Stimulated activated CD4-positive, alpha-beta T cell treated with anti-CD3 and anti-CD28 coated beads, Interleukin-2, amount 100 ng/mL, for 24 hours (primary cell): ENCODE data around the gene NLRP9.
A peak's percentile ranks its signal among the peaks of the same experiment; 100 is the strongest.
"Not testable (repeated sequence)": the region's sequence is repeated elsewhere in the genome, so short reads cannot be mapped to it uniquely, and the experiment has no call there.

Source experiments
- DNase-seq, 2 donors: peaks; one replicate each; pipeline ENCODE4 v3.0.0-alpha.2; 2020

NLRP9 gene

DNA sequence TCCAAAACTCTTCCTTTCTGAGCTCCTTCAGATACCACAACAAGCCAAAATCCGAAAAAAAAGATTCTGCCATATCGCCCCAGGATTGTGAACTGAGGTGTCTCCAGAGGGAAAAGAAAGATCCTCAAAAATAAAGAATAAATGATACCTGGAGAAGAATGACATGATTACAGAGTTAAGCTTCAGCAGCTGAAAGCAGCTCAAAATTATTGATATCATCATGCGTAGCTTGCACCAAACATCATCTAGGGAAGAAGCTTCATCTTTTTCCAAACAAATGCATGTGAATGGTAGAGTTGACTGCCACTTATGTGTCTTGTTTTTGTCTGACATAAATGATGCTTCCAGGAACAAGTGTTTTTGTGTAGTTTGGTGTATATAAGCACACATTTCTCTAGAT lies at the start of gene NLRP9:
Gene NLRP9 (minus strand): TSS at position 101 of the 400 bp plus-strand sequence. CDS start 28 bp downstream, at position 73.
- no peak for DNase-seq

- DNase-seq, result no peak
Measured at GRCh38 chr19:55781112-55781511, 42.9 kb upstream of the NLRP9 start.

- no peak for DNase-seq
Measured at GRCh38 chr19:55778331-55778730, 40.1 kb upstream of the NLRP9 start.

DNA sequence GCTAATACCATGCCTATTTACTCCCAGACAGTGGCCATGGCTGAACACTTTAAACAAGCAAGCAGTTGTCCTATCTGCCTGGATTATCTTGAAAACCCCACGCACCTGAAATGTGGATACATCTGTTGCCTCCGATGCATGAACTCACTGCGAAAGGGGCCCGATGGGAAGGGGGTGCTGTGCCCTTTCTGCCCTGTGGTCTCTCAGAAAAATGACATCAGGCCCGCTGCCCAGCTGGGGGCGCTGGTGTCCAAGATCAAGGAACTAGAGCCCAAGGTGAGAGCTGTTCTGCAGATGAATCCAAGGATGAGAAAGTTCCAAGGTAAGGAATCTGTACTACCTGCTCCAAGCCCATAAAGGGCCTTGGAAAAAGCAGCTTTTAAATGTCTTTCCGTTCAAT lies 39.3 kb upstream of the NLRP9 start:
- DNase-seq, result peak in 1 of 2 donors; percentile 17

- DNase-seq, result not testable (repeated sequence)
Measured at GRCh38 chr19:55769632-55770031, 31.4 kb upstream of the NLRP9 start.

DNA sequence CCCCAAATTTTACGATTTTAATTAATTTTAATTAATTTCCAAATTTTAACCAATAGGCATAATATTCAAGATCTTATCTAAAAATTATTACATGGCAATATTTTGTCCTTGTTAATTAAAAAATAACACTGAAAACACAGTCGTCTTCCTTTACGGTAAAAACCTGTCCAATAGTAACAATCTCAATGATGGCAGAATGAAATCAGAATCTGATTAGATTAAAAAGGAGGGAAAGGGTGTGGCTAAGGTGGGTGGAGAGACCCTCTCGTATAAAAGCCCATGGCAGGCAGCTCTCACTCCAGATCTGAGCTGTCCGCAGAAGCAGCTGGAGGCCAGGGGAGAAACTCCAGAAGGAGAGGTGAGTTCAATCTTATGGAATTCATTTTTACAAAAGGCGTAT lies 30.6 kb upstream of the NLRP9 start, which contains the start of gene RFPL4AL1:
Gene RFPL4AL1 (plus strand): TSS at position 301 of the 400 bp plus-strand sequence. CDS start 2,687 bp downstream, outside the sequence.
- DNase-seq, result not testable (repeated sequence)

DNA sequence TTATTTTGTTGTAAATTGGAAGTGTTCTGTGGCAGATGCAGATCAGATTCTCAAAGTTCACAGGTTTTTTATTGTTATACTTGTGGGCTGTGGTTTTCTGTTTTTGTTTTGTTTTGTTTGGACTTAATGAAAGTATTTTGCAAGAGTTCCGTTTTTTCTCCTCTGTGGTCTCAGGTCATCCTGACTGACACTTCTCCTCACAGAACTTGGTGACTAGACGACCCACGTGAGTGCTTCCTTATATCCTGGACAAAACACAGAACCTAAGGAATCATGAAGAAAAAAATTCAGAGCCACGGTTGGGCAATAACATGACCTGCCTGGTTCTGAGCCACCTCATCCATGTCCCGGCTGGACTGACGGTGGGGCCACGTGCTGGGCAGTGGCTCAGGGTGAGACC lies 28.3 kb upstream of the NLRP9 start:
- DNase-seq, result no peak

- not testable (repeated sequence) for DNase-seq
Measured at GRCh38 chr19:55758797-55759196, 20.6 kb upstream of the NLRP9 start, which contains the start of gene RFPL4A. TSS of gene RFPL4A (plus strand) at chr19:55759097. CDS start at chr19:55761801, 2,704 bp downstream.

GRCh38 chr19:55756808-55757207 lies 18.6 kb upstream of the NLRP9 start:
- DNase-seq, result not testable (repeated sequence)

DNA sequence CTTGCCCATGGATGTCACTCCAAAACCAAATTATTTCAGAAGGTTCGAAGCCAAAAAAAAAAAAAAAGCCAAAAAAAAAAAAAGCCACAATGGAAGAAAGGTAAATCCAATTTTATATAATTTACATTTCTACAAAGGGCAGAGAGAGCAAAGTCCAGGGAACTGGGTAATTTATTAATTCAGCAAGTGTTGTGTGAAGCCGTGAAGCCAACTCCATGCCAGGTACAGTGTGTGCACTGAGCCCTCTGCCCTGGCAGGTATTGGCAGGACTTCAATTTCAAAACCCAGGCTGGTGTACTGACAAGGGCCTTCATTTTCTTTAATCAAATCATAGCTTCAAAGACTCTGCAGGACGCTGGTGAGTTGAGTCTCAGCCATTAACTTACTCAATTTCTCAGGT lies 15.2 kb upstream of the NLRP9 start:
- DNase-seq, result no peak

- no peak for DNase-seq
Measured at GRCh38 chr19:55750715-55751114, 12.5 kb upstream of the NLRP9 start.

GRCh38 chr19:55730378-55730777 lies 7.8 kb downstream of the NLRP9 start:
- not testable (repeated sequence) for DNase-seq

- no peak for DNase-seq
Measured at GRCh38 chr19:55723491-55723890, 14.7 kb downstream of the NLRP9 start.

DNA sequence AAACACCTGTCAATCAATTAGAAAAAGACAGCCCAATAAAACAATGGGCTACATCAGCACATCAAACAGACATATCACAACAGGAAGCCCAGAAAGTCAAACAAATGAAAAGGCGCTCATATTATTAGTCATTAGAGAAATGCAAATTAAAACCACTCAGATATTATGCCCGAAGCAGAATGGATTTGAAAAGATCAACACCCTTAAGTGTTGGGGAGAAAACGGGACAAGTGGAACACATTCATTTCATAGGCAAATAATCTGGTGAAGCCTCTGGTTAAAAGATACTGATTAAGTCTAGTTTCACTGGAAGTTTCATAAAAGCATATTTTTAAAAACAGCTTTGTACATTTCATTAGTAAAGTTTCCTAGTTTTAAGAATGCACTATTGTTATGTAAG lies 17.4 kb downstream of the NLRP9 start:
- no peak for DNase-seq

DNA sequence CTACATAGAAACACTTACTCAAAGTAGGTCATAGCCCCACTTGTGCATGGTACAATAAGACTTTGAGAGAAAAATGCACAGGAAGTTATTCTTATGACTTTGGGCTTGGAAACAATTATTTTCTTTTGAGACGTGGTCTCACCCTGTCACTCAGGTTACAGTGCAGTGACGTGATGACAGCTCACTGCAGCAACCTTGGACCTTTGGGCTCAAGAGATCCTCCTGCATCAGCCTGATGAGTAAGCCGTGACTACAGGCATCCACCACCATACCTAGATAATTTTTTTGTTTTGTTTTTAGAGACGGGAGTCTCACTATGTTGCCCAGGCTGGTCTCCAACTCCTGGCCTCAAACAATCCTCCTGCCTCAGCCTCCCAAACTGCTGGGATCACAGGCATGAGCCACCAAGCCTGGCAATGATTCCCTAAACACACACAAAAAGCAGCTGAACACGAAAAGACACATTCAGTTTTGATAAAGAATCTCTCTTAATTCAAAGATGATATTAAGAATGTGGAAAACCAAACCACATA lies 17.9 kb downstream of the NLRP9 start:
- no peak for DNase-seq

- DNase-seq, result not testable (repeated sequence)
Measured at GRCh38 chr19:55717879-55718711, 20.1 kb downstream of the NLRP9 start.

DNA sequence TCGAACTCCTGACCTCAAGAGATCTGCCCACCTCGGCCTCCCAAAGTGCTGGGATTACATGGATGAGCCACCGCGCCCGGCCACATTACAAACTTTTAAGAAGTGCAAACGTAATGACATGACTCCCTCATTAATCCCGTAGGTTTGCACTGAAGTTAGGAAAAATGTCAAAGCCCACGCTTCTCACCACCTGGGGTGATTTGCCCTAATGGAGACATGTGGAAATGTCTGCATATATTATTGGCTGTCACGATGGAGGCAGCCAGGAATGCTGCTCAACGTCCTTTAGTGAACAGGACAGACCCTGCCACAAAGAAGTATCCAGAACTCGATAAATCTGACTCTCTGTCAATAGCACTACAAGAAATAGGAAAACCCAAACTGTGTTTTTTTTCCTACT lies 21.0 kb downstream of the NLRP9 start:
- DNase-seq, result no peak

- DNase-seq, result no peak
Measured at GRCh38 chr19:55716531-55716930, 21.7 kb downstream of the NLRP9 start.

GRCh38 chr19:55712804-55713631 lies 25.2 kb downstream of the NLRP9 start:
- DNase-seq, result no peak

GRCh38 chr19:55711719-55712118 lies 26.5 kb downstream of the NLRP9 start:
- no peak for DNase-seq

- no peak for DNase-seq
Measured at GRCh38 chr19:55705972-55706371, 32.2 kb downstream of the NLRP9 start.

DNA sequence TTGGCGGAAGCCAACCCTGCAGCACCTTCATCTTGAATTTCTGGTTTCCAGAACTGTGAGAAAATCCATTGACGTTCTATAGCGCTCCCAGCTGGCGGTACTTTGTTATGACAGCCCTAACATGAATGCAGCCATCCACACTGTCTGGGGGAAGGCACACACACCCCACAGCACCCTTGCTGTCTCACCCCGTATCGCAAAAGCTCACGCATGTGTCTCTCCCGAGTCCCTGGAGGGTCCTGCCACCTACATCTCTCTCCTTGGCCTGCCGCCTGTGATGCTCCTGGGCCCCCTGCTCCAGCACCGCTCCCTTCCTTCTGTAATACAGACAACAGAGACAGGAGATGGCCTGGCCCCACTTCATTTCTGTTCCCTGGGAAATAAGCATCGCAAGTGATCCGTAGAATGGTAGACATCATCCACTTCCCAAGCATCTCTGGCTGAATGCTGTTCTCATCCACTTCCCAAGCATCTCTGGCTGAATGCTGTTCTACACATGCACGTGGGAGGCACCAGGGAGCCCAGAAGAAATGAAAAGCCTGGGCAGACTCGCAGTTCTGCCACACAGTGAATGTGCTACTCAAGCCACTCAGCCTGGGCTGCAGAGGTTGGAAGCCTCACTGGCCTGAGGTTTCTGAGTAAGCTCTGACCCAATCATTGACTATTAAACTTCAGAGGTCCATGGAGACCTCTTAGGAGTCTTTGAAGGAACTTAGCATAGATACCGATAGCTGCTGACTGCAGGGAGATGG lies 33.5 kb downstream of the NLRP9 start:
- no peak for DNase-seq
